ENCODE data around the gene SEPTIN5. TPM values are rescaled to one million over a fixed set of nuclear protein-coding genes. Genes with fewer than 3 reads are reported as not detected.
"Not testable (repeated sequence)": the region's sequence is repeated elsewhere in the genome, so short reads cannot be mapped to it uniquely, and the experiment has no call there.

Gene SEPTIN5
- total RNA-seq, 1 donor: 20.9 TPM

- H3K4me3 ChIP-seq (ENCODE audit: low read length): no peak overlapping the region
- H3K27me3 ChIP-seq (ENCODE audit: insufficient read depth, low read length): no peaks in the 10 kb centered on the region
- H3K4me1 ChIP-seq (ENCODE audit: insufficient read depth, low read length): peaks cover 14% of the 10 kb centered on the region
- no peaks in the 10 kb centered on the region for H3K9me3 ChIP-seq (ENCODE audit: low read depth, low read length)
Observed at GRCh38 chr22:19693581-19693980, 20.7 kb upstream of the SEPTIN5 start.

- Histone ChIP-seq H3K4me1 (ENCODE audit: insufficient read depth, low read length) (peaks cover 9% of the 10 kb centered on the region), H3K27me3 (ENCODE audit: insufficient read depth, low read length) (no peaks in the 10 kb centered on the region), H3K9me3 (ENCODE audit: low read depth, low read length) (no peaks in the 10 kb centered on the region), H3K4me3 (ENCODE audit: low read length) (no peak overlapping the region)
Observed at GRCh38 chr22:19693981-19694670, 20.2 kb upstream of the SEPTIN5 start.

- H3K27me3 ChIP-seq (ENCODE audit: insufficient read depth, low read length): no peaks in the 10 kb centered on the region
- peaks cover 3% of the 10 kb centered on the region for H3K4me1 ChIP-seq (ENCODE audit: insufficient read depth, low read length)
- no peak overlapping the region for H3K4me3 ChIP-seq (ENCODE audit: low read length)
- H3K9me3 ChIP-seq (ENCODE audit: low read depth, low read length): no peaks in the 10 kb centered on the region
Observed at GRCh38 chr22:19694696-19695095, 19.6 kb upstream of the SEPTIN5 start.

- H3K9me3 ChIP-seq (ENCODE audit: low read depth, low read length): no peaks in the 10 kb centered on the region
- no peaks in the 10 kb centered on the region for H3K27me3 ChIP-seq (ENCODE audit: insufficient read depth, low read length)
- H3K4me3 ChIP-seq (ENCODE audit: low read length): no peak overlapping the region
- no peaks in the 10 kb centered on the region for H3K4me1 ChIP-seq (ENCODE audit: insufficient read depth, low read length)
Observed at GRCh38 chr22:19696504-19697276, 17.6 kb upstream of the SEPTIN5 start.

- not testable (repeated sequence) for H3K4me3 ChIP-seq (ENCODE audit: low read length); H3K9me3 ChIP-seq (ENCODE audit: low read depth, low read length)
Observed at GRCh38 chr22:19697871-19698270, 16.4 kb upstream of the SEPTIN5 start.

GRCh38 chr22:19700790-19701419 lies 13.4 kb upstream of the SEPTIN5 start:
- H3K4me1 ChIP-seq (ENCODE audit: insufficient read depth, low read length): no peaks in the 10 kb centered on the region
- no peak overlapping the region for H3K4me3 ChIP-seq (ENCODE audit: low read length)
- H3K27me3 ChIP-seq (ENCODE audit: insufficient read depth, low read length): no peaks in the 10 kb centered on the region
- no peaks in the 10 kb centered on the region for H3K9me3 ChIP-seq (ENCODE audit: low read depth, low read length)

More at GRCh38 chr22:19697871-19698270, 16.4 kb upstream of the SEPTIN5 start:
- H3K27me3 ChIP-seq (ENCODE audit: insufficient read depth, low read length); H3K4me1 ChIP-seq (ENCODE audit: insufficient read depth, low read length): not testable (repeated sequence)

- Histone ChIP-seq H3K4me1 (ENCODE audit: insufficient read depth, low read length) (no peaks in the 10 kb centered on the region), H3K27me3 (ENCODE audit: insufficient read depth, low read length) (no peaks in the 10 kb centered on the region), H3K4me3 (ENCODE audit: low read length) (no peak overlapping the region), H3K9me3 (ENCODE audit: low read depth, low read length) (no peaks in the 10 kb centered on the region)
Observed at GRCh38 chr22:19701420-19702145, 12.7 kb upstream of the SEPTIN5 start.

- no peaks in the 10 kb centered on the region for H3K27me3 ChIP-seq (ENCODE audit: insufficient read depth, low read length)
- no peaks in the 10 kb centered on the region for H3K9me3 ChIP-seq (ENCODE audit: low read depth, low read length)
- no peak overlapping the region for H3K4me3 ChIP-seq (ENCODE audit: low read length)
- no peaks in the 10 kb centered on the region for H3K4me1 ChIP-seq (ENCODE audit: insufficient read depth, low read length)
Observed at GRCh38 chr22:19703869-19704268, 10.4 kb upstream of the SEPTIN5 start.

GRCh38 chr22:19704355-19705015 lies 9.8 kb upstream of the SEPTIN5 start:
- no peaks in the 10 kb centered on the region for H3K27me3 ChIP-seq (ENCODE audit: insufficient read depth, low read length)
- no peaks in the 10 kb centered on the region for H3K9me3 ChIP-seq (ENCODE audit: low read depth, low read length)
- H3K4me3 ChIP-seq (ENCODE audit: low read length): no peak overlapping the region
- no peaks in the 10 kb centered on the region for H3K4me1 ChIP-seq (ENCODE audit: insufficient read depth, low read length)

GRCh38 chr22:19705181-19705934 lies 8.9 kb upstream of the SEPTIN5 start:
- Histone ChIP-seq H3K4me1 (ENCODE audit: insufficient read depth, low read length) (no peaks in the 10 kb centered on the region), H3K9me3 (ENCODE audit: low read depth, low read length) (no peaks in the 10 kb centered on the region), H3K27me3 (ENCODE audit: insufficient read depth, low read length) (no peaks in the 10 kb centered on the region), H3K4me3 (ENCODE audit: low read length) (no peak overlapping the region)

GRCh38 chr22:19706661-19707151 lies 7.6 kb upstream of the SEPTIN5 start:
- Histone ChIP-seq H3K4me1 (ENCODE audit: insufficient read depth, low read length) (no peaks in the 10 kb centered on the region), H3K4me3 (ENCODE audit: low read length) (no peak overlapping the region), H3K27me3 (ENCODE audit: insufficient read depth, low read length) (no peaks in the 10 kb centered on the region), H3K9me3 (ENCODE audit: low read depth, low read length) (no peaks in the 10 kb centered on the region)

GRCh38 chr22:19707347-19708290 lies 6.7 kb upstream of the SEPTIN5 start:
- Histone ChIP-seq H3K9me3 (ENCODE audit: low read depth, low read length) (no peaks in the 10 kb centered on the region), H3K27me3 (ENCODE audit: insufficient read depth, low read length) (no peaks in the 10 kb centered on the region), H3K4me3 (ENCODE audit: low read length) (no peak overlapping the region), H3K4me1 (ENCODE audit: insufficient read depth, low read length) (no peaks in the 10 kb centered on the region)
